ENCODE measurements around the gene S100A10. TPM values are rescaled to one million over a fixed set of nuclear protein-coding genes. Genes with fewer than 3 reads are reported as not detected.

The S100A10 gene
- total and polyA plus RNA-seq, 2 of the 4 experiments (the other 2 are of a cell fraction) = 86.0 to 277 TPM

DNA sequence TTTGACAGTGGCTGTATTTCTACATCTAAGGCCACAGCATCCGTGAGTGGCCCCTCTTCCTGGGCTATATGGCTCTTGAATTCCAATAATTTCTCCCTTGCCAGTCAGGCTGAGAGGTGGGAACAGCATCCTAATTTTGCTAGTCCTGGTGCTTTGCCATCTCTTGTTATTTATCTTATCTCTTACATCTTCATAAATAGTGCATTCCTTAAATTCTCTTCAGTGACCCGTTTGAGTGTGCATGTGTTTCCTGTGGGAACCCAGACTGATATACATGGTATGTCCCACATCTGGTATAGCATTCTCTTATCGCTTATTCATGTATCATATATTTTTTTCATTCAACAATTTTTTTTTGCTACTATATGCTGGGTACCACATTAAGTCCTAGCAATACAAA lies 33.2 kb upstream of the S100A10 start:
- Histone ChIP-seq H2BK15ac (ENCODE audit: low read depth, low read length) (no peak overlapping the region), H4K20me1 (ENCODE audit: insufficient read depth, low read length) (no peaks in the 10 kb centered on the region), H3K4me1 (ENCODE audit: control insufficient read depth, insufficient read depth, low read length) (peaks cover 13% of the 10 kb centered on the region), H3K9me3 (ENCODE audit: control insufficient read depth, insufficient read depth, low read length) (no peaks in the 10 kb centered on the region), H4K5ac (ENCODE audit: low read depth, low read length) (no peak overlapping the region), H2AK5ac (ENCODE audit: low read depth, low read length) (no peak overlapping the region), H3K4ac (ENCODE audit: low read depth, low read length) (no peak overlapping the region), H3K23ac (ENCODE audit: low read depth, low read length) (no peak overlapping the region), H4K91ac (ENCODE audit: insufficient read depth, low read depth, low read length) (no peak overlapping the region), H3K4me3 (ENCODE audit: insufficient read depth, low read depth, low read length) (no peak overlapping the region), H3K14ac (replicated peaks; ENCODE audit: low read depth, low read length) (no peak overlapping the region), H4K8ac (ENCODE audit: low read depth in 2 of 2, low read length in 2 of 2) (no peak overlapping the region), H2AFZ (replicated peaks; ENCODE audit: low read length, poor library complexity) (no peak overlapping the region), H3K27ac (ENCODE audit: insufficient read depth, low read length) (no peak overlapping the region), H2AK9ac (replicated peaks; ENCODE audit: low read depth, low read length, poor library complexity) (no peak overlapping the region), H2BK120ac (ENCODE audit: low read depth, low read length) (no peak overlapping the region), H2BK5ac (ENCODE audit: low read depth, low read length, poor library complexity, severe bottlenecking) (no peak overlapping the region), H3K18ac (ENCODE audit: low read depth, low read length) (no peak overlapping the region), H3K79me1 (ENCODE audit: low read depth in 1 of 2, low read length in 2 of 2) (peaks cover 0 to 3% of the 10 kb centered on the region in 2 experiments; a peak in 1 of 4 replicates), H3K36me3 (ENCODE audit: control insufficient read depth, insufficient read depth, low read length) (peaks cover 6% of the 10 kb centered on the region), H3K4me2 (ENCODE audit: low read depth, low read length) (no peak overlapping the region), H3K56ac (ENCODE audit: extremely low read depth, insufficient read depth, low read length) (no peak overlapping the region), H3K9me1 (ENCODE audit: insufficient read depth, low read length) (no peaks in the 10 kb centered on the region), H2BK20ac (ENCODE audit: low read depth, low read length) (no peak overlapping the region), H3K27me3 (ENCODE audit: control insufficient read depth, insufficient read depth, low read length) (peaks cover 25% of the 10 kb centered on the region), H3K9ac (ENCODE audit: low read depth, low read length) (no peak overlapping the region)
- intact Hi-C loops (cut with micrococcal nuclease) (no loop called here), dilution Hi-C loops (cut with HindIII; ENCODE audit: low sequenced_read_pairs, unreplicated experiment) (no loop called here), in situ Hi-C loops (cut with MboI; ENCODE audit: low sequenced_read_pairs) (no loop called here)
- 14% methylated on average over 1 of the region's 3 CpGs; no CpG with 5 or more reads in 1 of the 2 experiments for WGBS, 2 experiments (ENCODE audit: extremely low coverage in 2 of 2, insufficient read length in 1 of 2)
- ATAC-seq (ENCODE audit: low read depth) (peak; percentile 22), DNase-seq (peak; percentile 48)
- TF ChIP-seq FOS (IDR thresholded peaks at IDR 0.05; ENCODE audit: low read depth, low read length) (no peak), BHLHE40 (IDR thresholded peaks at IDR 0.05; ENCODE audit: low read depth, low read length) (no peak), CTCF (conservative IDR thresholded peaks at IDR 0.05; ENCODE audit: low read depth, low read length) (no peak), ELK1 (IDR thresholded peaks at IDR 0.05; ENCODE audit: borderline replicate concordance, low read depth, low read length) (no peak), CHD1 (IDR thresholded peaks at IDR 0.05; ENCODE audit: low read depth, low read length) (no peak), MAFK (IDR thresholded peaks at IDR 0.05; ENCODE audit: low read depth, low read length) (no peak), RCOR1 (IDR thresholded peaks at IDR 0.05; ENCODE audit: insufficient replicate concordance, low read length) (no peak), MAZ (IDR thresholded peaks at IDR 0.05; ENCODE audit: borderline replicate concordance, low read depth, low read length) (no peak), NFE2L2 (IDR thresholded peaks at IDR 0.05; ENCODE audit: low read depth, low read length) (no peak), MXI1 (IDR thresholded peaks at IDR 0.05; ENCODE audit: borderline replicate concordance, low read depth, low read length) (no peak), SMC3 (IDR thresholded peaks at IDR 0.05; ENCODE audit: low read depth, low read length) (no peak), USF2 (IDR thresholded peaks at IDR 0.05; ENCODE audit: low read depth, low read length) (no peak), RFX5 (IDR thresholded peaks at IDR 0.05; ENCODE audit: low read depth, low read length) (no peak), CEBPB (IDR thresholded peaks at IDR 0.05; ENCODE audit: low read depth, low read length) (no peak), RAD21 (IDR thresholded peaks at IDR 0.05; ENCODE audit: low read length) (no peak)
- ChIA-PET CTCF (interaction anchor here (1.5 kb wide), 1 partner anchor 13 kb away, joined by 4 read pairs; no protein-coding TSS in a partner anchor), POLR2A (ENCODE audit: unreplicated experiment) (no interaction called here)
- no TSS peak for BruUV-seq (replicated peaks)

Data from IMR-90 (cell line).